SK-N-SH (cell line): ENCODE measurements around the gene PLBD2. TPM values are rescaled to one million over a fixed set of nuclear protein-coding genes. Genes with fewer than 3 reads are reported as not detected.

Experiments used
- CTCF ChIA-PET: fragments of 300-600, 350-600 bp; formaldehyde crosslinking; extraction: SDS; loops from one replicate; lab custom pipeline; 2021; lab: Yijun Ruan, JAX
- POLR2A ChIA-PET: fragments of 350-600 bp; sonication (Branson Sonifier 250); formaldehyde crosslinking; extraction: SDS; loops from one replicate; lab custom pipeline; 2020; ENCODE audit warnings: antibody characterized with exemption, inconsistent platforms; lab: Yijun Ruan, JAX
- DNase-seq: peaks from one replicate; pipeline ENCODE4 v3.0.0; 2012
- H2AFZ ChIP-seq: fragments of 200-600 bp; sonication (generic); 2 replicates; pipeline ENCODE4 v1.8.1; 2016; ENCODE audit warnings: antibody characterized with exemption, mild to moderate bottlenecking, low read depth
- H3F3A ChIP-seq: fragments of 200-600 bp; sonication (generic); replicated peaks from 2 replicates; pipeline ENCODE3; 2016; ENCODE audit warnings: antibody characterized with exemption, mild to moderate bottlenecking; ENCODE audit not compliant: insufficient read depth
- H3K27ac ChIP-seq, 2 experiments: fragments of 200-500 bp in 1 of 2; fragments of 200-600 bp in 1 of 2; sonication (Bioruptor generic) in 1 of 2; sonication (generic), shearing (Covaris generic) in 1 of 2; 2 replicates each; pipeline versions ENCODE4 v1.5.1 to v1.6.1; 2014 to 2016; ENCODE audit warnings: low read depth in 2 of 2, inconsistent platforms in 1 of 2, low read length in 1 of 2, mild to moderate bottlenecking in 1 of 2, mixed read lengths in 1 of 2
- H3K27me3 ChIP-seq: fragments of 200-600 bp; sonication (generic), shearing (Covaris generic); 2 replicates; pipeline ENCODE4 v1.6.1; 2016; ENCODE audit warnings: mixed run types; ENCODE audit not compliant: insufficient read depth
- H3K36me3 ChIP-seq, 2 experiments: fragments of 200-500 bp in 1 of 2; fragments of 200-600 bp in 1 of 2; sonication (Bioruptor generic) in 1 of 2; sonication (generic) in 1 of 2; replicated peaks in 1 of 2; 2 replicates each; pipeline versions ENCODE3 to v1.5.1; 2014 to 2016; ENCODE audit warnings: low read length in 1 of 2, mild to moderate bottlenecking in 1 of 2; ENCODE audit not compliant: insufficient read depth in 2 of 2, control insufficient read depth in 1 of 2
- H3K4me1 ChIP-seq, 2 experiments: fragments of 200-500 bp in 1 of 2; fragments of 200-600 bp in 1 of 2; sonication (Bioruptor generic) in 1 of 2; sonication (generic), shearing (Covaris generic) in 1 of 2; 2 replicates each; pipeline versions ENCODE4 v1.5.1 to v1.6.1; 2014 to 2016; ENCODE audit warnings: low read depth in 1 of 2, low read length in 1 of 2, mixed run types in 1 of 2; ENCODE audit not compliant: insufficient read depth in 2 of 2, control insufficient read depth in 1 of 2
- H3K4me2 ChIP-seq: fragments of 200-600 bp; sonication (generic), shearing (Covaris generic); 2 replicates; pipeline ENCODE4 v1.6.1; 2017; ENCODE audit warnings: mixed run types
- H3K4me3 ChIP-seq, 2 experiments: fragments of 200-500 bp in 1 of 2; fragments of 200-600 bp in 1 of 2; sonication (Bioruptor generic) in 1 of 2; sonication (generic), shearing (Covaris generic) in 1 of 2; 2 replicates each; pipeline versions ENCODE4 v1.5.1 to v1.8.1; 2014 to 2016; ENCODE audit warnings: low read depth in 2 of 2, inconsistent platforms in 1 of 2, low read length in 1 of 2, mild to moderate bottlenecking in 1 of 2, mixed read lengths in 1 of 2, moderate library complexity in 1 of 2
- H3K79me2 ChIP-seq: fragments of 200-600 bp; sonication (generic); 2 replicates; pipeline ENCODE4 v1.8.1; 2017; ENCODE audit warnings: mild to moderate bottlenecking; ENCODE audit not compliant: insufficient read depth
- H3K9ac ChIP-seq: fragments of 200-600 bp; sonication (generic); 2 replicates; pipeline ENCODE4 v1.6.1; 2017; ENCODE audit warnings: mixed run types
- H3K9me2 ChIP-seq: fragments of 200-600 bp; sonication (generic); 2 replicates; pipeline ENCODE4 v1.6.1; 2017; ENCODE audit warnings: mixed run types
- H3K9me3 ChIP-seq: fragments of 200-600 bp; sonication (generic); 2 replicates; pipeline ENCODE4 v1.6.1; 2017; ENCODE audit warnings: mixed run types, mild to moderate bottlenecking, moderate library complexity
- H4K20me1 ChIP-seq: fragments of 200-600 bp; sonication (generic); 2 replicates; pipeline ENCODE4 v1.6.1; 2017; ENCODE audit warnings: mild to moderate bottlenecking, mixed run types; ENCODE audit not compliant: insufficient read depth
- CTCF ChIP-seq: fragments of 200-600 bp; sonication (generic); IDR thresholded peaks from 2 replicates; pipeline ENCODE4 v1.6.1; 2017; ENCODE audit warnings: antibody characterized with exemption, mild to moderate bottlenecking, moderate library complexity
- EP300 ChIP-seq, 2 experiments: IDR thresholded peaks; 2 replicates each; pipeline versions ENCODE4 v1.4.0 to v1.6.1; 2012; ENCODE audit warnings: borderline replicate concordance in 1 of 2, low read depth in 1 of 2, low read length in 1 of 2
- EZH2phosphoT487 ChIP-seq: fragments of 200-600 bp; sonication (generic); IDR thresholded peaks from 2 replicates; pipeline ENCODE4 v1.6.1; 2017; ENCODE audit warnings: low read depth, mixed run types, mild to moderate bottlenecking, antibody characterized with exemption, moderate library complexity, borderline replicate concordance
- FOSL2 ChIP-seq: IDR thresholded peaks from 2 replicates; pipeline ENCODE4 v1.4.0; 2012; ENCODE audit warnings: low read depth, mild to moderate bottlenecking, moderate library complexity, borderline replicate concordance
- FOXJ3 ChIP-seq: sonication (generic); formaldehyde crosslinking; IDR thresholded peaks from 2 replicates; pipeline ENCODE4 v1.5.1; 2020; ENCODE audit warnings: mild to moderate bottlenecking, missing genetic modification reagents
- GABPA ChIP-seq: IDR thresholded peaks from 2 replicates; pipeline ENCODE4 v1.4.0; 2012; ENCODE audit warnings: low read depth, mild to moderate bottlenecking
- JUND ChIP-seq: IDR thresholded peaks from 2 replicates; pipeline ENCODE4 v1.4.0; 2012
- MAX ChIP-seq: IDR thresholded peaks from 2 replicates; pipeline ENCODE4 v1.4.0; 2012; ENCODE audit warnings: low read depth
- MEF2A ChIP-seq: IDR thresholded peaks from 2 replicates; pipeline ENCODE4 v1.4.0; 2012; ENCODE audit warnings: low read depth, borderline replicate concordance
- MXI1 ChIP-seq: IDR thresholded peaks from 2 replicates; pipeline ENCODE4 v1.6.1; 2012; ENCODE audit warnings: mild to moderate bottlenecking, low read depth, low read length, improper control_type of control experiment
- NFIC ChIP-seq: IDR thresholded peaks from 2 replicates; pipeline ENCODE4 v1.4.0; 2012; ENCODE audit warnings: borderline replicate concordance
- NRF1 ChIP-seq: IDR thresholded peaks from 2 replicates; pipeline ENCODE4 v1.6.1; 2012; ENCODE audit warnings: low read depth, mild to moderate bottlenecking, low read length
- PBX3 ChIP-seq: IDR thresholded peaks from 2 replicates; pipeline ENCODE4; 2012
- POLR2AphosphoS5 ChIP-seq: IDR thresholded peaks from 2 replicates; pipeline ENCODE4 v1.6.1; 2012; ENCODE audit warnings: low read depth, low read length
- RAD21 ChIP-seq: IDR thresholded peaks from 2 replicates; pipeline ENCODE4 v1.6.1; 2012; ENCODE audit warnings: mild to moderate bottlenecking, low read length
- REST ChIP-seq: IDR thresholded peaks from 2 replicates; pipeline ENCODE4 v1.6.1; 2012; ENCODE audit warnings: mild to moderate bottlenecking, low read depth, low read length, moderate library complexity
- TCF12 ChIP-seq: IDR thresholded peaks from 2 replicates; pipeline ENCODE4 v1.4.0; 2012
- USF1 ChIP-seq: IDR thresholded peaks from 2 replicates; pipeline ENCODE4 v1.4.0; 2012; ENCODE audit warnings: low read depth, borderline replicate concordance
- YY1 ChIP-seq: IDR thresholded peaks from 2 replicates; pipeline ENCODE4 v1.4.0; 2012; ENCODE audit warnings: low read depth, mild to moderate bottlenecking
- WGBS: methylation state at CpG from one replicate; pipeline ENCODE4 v1.1.6; 2017; ENCODE audit warnings: low lambda C conversion rate; 5-methylcytosine and 5-hydroxymethylcytosine counted together
- polyA plus RNA-seq, 3 experiments: library from polyadenylated mRNA; depleted of rRNA; stranded (reverse); fragments of >200 nt; gene quantifications; 2 replicates each; pipeline ENCODE4 v1.2.3, GENCODE V29; 2012

PLBD2 gene
- polyA plus RNA-seq, 1 of the 3 experiments (the other 2 are of a cell fraction) = 15.2 TPM

GRCh38 chr12:113401066-113402000, 42.9 kb downstream of the PLBD2 start:
- H2AFZ ChIP-seq = no peak overlapping the region
- TF ChIP-seq EZH2phosphoT487 (no peak), EP300 (IDR thresholded peaks at IDR 0.05; ENCODE audit: borderline replicate concordance in 1 of 2, low read depth in 1 of 2, low read length in 1 of 2) (no peak), FOSL2 (no peak), POLR2AphosphoS5 (no peak), PBX3 (no peak), JUND (no peak), FOXJ3 (no peak), RAD21 (no peak), TCF12 (no peak), GABPA (no peak), USF1 (no peak), CTCF (no peak), NRF1 (no peak), MEF2A (no peak), MAX (no peak), MXI1 (no peak), REST (no peak), YY1 (no peak), NFIC (no peak)
- H3K9ac ChIP-seq = no peak overlapping the region
- DNase-seq = no peak
- H3K4me2 ChIP-seq = no peak overlapping the region
- H3K27me3 ChIP-seq = no peaks in the 10 kb centered on the region
- no peaks in the 10 kb centered on the region for H3K9me2 ChIP-seq
- ChIA-PET POLR2A (no interaction called here), CTCF (interaction anchor here (1.2 kb wide), 1 partner anchor 24 kb away, joined by 4 read pairs; no protein-coding TSS in a partner anchor)
- no peaks in the 10 kb centered on the region for H3K36me3 ChIP-seq
- no peaks in the 10 kb centered on the region; a peak in 1 of 4 replicates for H3K4me1 ChIP-seq
- H4K20me1 ChIP-seq = no peaks in the 10 kb centered on the region
- H3F3A ChIP-seq = no peaks in the 10 kb centered on the region
- H3K4me3 ChIP-seq = no peak overlapping the region
- H3K27ac ChIP-seq = no peak overlapping the region
- 82% methylated on average over 12 of the region's 13 CpGs for WGBS
- H3K9me3 ChIP-seq = no peaks in the 10 kb centered on the region
- no peaks in the 10 kb centered on the region for H3K79me2 ChIP-seq
